ENCODE data around the gene LINGO4. TPM values are rescaled to one million over a fixed set of nuclear protein-coding genes. Genes with fewer than 3 reads are reported as not detected.

Gene LINGO4
- total RNA-seq, 1 donor from 2014 or later = not detected

- no peak for FAIRE-seq
- no peak for DNase-seq (ENCODE audit: low spot score in 2 of 2)
Observed at GRCh38 chr1:151835596-151835995, 30.4 kb upstream of the LINGO4 start.

GRCh38 chr1:151834239-151834638 is 29.0 kb upstream of the LINGO4 start:
- DNase-seq (ENCODE audit: low spot score in 2 of 2) (no peak), FAIRE-seq (no peak)

- no peak for FAIRE-seq
- no peak for DNase-seq (ENCODE audit: low spot score in 2 of 2)
Observed at GRCh38 chr1:151833172-151833900, 28.1 kb upstream of the LINGO4 start.

GRCh38 chr1:151832318-151832980 is 27.2 kb upstream of the LINGO4 start:
- FAIRE-seq (no peak), DNase-seq (ENCODE audit: low spot score in 2 of 2) (no peak)

- no peak for DNase-seq (ENCODE audit: low spot score in 2 of 2)
Observed at GRCh38 chr1:151831605-151832004, 26.4 kb upstream of the LINGO4 start, which contains the start of gene RORC. Gene RORC, minus strand, starts transcription at chr1:151831802. Its CDS starts 38 bp downstream, at chr1:151831764.

GRCh38 chr1:151831256-151831591 is 26.0 kb upstream of the LINGO4 start:
- no peak for DNase-seq (ENCODE audit: low spot score in 2 of 2)
- FAIRE-seq = no peak

More at GRCh38 chr1:151831605-151832004, 26.4 kb upstream of the LINGO4 start, which contains the start of gene RORC:
- no peak for FAIRE-seq

GRCh38 chr1:151830055-151830454 is 24.8 kb upstream of the LINGO4 start:
- DNase-seq (ENCODE audit: low spot score in 2 of 2) (no peak), FAIRE-seq (no peak)

GRCh38 chr1:151829352-151830046 is 24.3 kb upstream of the LINGO4 start:
- DNase-seq (ENCODE audit: low spot score in 2 of 2) = no peak
- no peak for FAIRE-seq

GRCh38 chr1:151828921-151829320 is 23.7 kb upstream of the LINGO4 start:
- DNase-seq (ENCODE audit: low spot score in 2 of 2) (peak in 1 of 2 donors; percentile 62), FAIRE-seq (no peak)

- FAIRE-seq (no peak), DNase-seq (ENCODE audit: low spot score in 2 of 2) (no peak)
Observed at GRCh38 chr1:151827853-151828252, 22.6 kb upstream of the LINGO4 start.

- DNase-seq (ENCODE audit: low spot score in 2 of 2) = no peak
- FAIRE-seq = no peak
Observed at GRCh38 chr1:151825751-151826660, 20.8 kb upstream of the LINGO4 start.

- FAIRE-seq (no peak), DNase-seq (ENCODE audit: low spot score in 2 of 2) (no peak)
Observed at GRCh38 chr1:151825204-151825603, 20.0 kb upstream of the LINGO4 start.

- no peak for FAIRE-seq
Observed at GRCh38 chr1:151823175-151823574, 18.0 kb upstream of the LINGO4 start.

GRCh38 chr1:151822404-151822803 is 17.2 kb upstream of the LINGO4 start:
- FAIRE-seq (no peak), DNase-seq (ENCODE audit: low spot score in 2 of 2) (no peak)

More at GRCh38 chr1:151823175-151823574, 18.0 kb upstream of the LINGO4 start:
- no peak for DNase-seq (ENCODE audit: low spot score in 2 of 2)

- DNase-seq (ENCODE audit: low spot score in 2 of 2) = no peak
- no peak for FAIRE-seq
Observed at GRCh38 chr1:151820940-151821339, 15.7 kb upstream of the LINGO4 start.

- no peak for DNase-seq (ENCODE audit: low spot score in 2 of 2)
- no peak for FAIRE-seq
Observed at GRCh38 chr1:151819976-151820623, 14.9 kb upstream of the LINGO4 start.

GRCh38 chr1:151819227-151819835 is 14.1 kb upstream of the LINGO4 start:
- FAIRE-seq (no peak), DNase-seq (ENCODE audit: low spot score in 2 of 2) (no peak)

GRCh38 chr1:151817353-151817730 is 12.1 kb upstream of the LINGO4 start:
- FAIRE-seq (no peak), DNase-seq (ENCODE audit: low spot score in 2 of 2) (no peak)

GRCh38 chr1:151816548-151817352 is 11.5 kb upstream of the LINGO4 start:
- FAIRE-seq = no peak

More at GRCh38 chr1:151816548-151817352, 11.5 kb upstream of the LINGO4 start:
- no peak for DNase-seq (ENCODE audit: low spot score in 2 of 2)
